ENCODE data around the gene GATAD2B.

DNA sequence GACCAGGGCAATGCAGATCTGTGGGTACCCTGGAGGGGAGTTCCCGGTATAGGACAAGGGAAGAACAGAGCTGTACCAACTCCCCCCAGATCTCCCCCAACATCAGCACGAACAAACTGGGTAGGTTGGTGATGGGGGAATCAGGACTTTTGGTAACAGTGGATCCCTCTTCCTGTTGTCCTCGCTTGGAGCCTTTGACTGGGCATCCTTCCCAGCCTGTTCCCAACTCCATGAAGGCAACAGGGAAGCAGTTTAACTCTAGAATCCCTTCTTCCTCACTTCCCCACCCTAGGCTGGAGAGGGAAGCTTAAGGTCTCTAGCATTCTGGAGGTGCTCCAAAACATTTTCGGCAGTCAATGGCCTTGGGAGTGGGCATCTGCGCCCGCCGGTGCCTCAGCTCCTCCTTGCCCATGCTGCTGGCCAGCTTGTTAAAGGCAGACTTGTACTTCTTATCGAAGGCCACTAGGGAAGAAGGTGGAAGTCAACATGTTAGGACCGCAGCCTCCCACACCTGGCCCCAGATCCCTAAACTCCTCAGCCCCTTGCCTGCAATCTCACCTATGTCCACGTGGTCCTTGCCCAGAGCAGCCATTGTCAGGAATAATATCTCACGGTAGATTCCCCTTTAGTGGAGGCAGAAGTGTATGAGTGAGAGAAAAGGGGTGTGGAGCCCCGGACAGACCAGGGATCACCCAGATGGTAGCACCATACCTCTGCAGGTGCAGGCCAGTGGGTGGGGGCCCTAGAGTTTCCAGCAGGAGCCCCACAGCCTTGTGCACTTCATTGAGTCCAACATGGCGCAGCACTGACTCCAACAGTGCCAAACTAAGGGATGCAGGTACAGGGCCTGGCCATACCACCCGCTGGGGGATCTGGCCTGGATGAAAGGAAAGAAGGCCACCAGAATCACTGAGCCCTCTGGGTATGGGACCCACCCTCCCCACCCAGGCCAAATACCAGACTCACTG is 7.5 kb upstream of the GATAD2B start:
- TF ChIP-seq, protein P1, sequence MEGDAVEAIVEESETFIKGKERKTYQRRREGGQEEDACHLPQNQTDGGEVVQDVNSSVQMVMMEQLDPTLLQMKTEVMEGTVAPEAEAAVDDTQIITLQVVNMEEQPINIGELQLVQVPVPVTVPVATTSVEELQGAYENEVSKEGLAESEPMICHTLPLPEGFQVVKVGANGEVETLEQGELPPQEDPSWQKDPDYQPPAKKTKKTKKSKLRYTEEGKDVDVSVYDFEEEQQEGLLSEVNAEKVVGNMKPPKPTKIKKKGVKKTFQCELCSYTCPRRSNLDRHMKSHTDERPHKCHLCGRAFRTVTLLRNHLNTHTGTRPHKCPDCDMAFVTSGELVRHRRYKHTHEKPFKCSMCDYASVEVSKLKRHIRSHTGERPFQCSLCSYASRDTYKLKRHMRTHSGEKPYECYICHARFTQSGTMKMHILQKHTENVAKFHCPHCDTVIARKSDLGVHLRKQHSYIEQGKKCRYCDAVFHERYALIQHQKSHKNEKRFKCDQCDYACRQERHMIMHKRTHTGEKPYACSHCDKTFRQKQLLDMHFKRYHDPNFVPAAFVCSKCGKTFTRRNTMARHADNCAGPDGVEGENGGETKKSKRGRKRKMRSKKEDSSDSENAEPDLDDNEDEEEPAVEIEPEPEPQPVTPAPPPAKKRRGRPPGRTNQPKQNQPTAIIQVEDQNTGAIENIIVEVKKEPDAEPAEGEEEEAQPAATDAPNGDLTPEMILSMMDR (IDR thresholded peaks at IDR 0.05; ENCODE audit: insufficient read depth, low read depth, low read length) = no peak
- no peak for TF ChIP-seq EZH2 (IDR thresholded peaks at IDR 0.05; ENCODE audit: insufficient read depth, low read length)

All from astrocyte (in vitro differentiated cells and primary cell).